NCI-H2081 treated with DMSO at 0.1 percent for 48 hours (cell line): ENCODE results near the gene ANKS4B.
"Not testable (repeated sequence)": the region's sequence is repeated elsewhere in the genome, so short reads cannot be mapped to it uniquely, and the experiment has no call there.

Experiments
- DNase-seq: peaks from one replicate; lab custom pipeline; 2025; lab: John Stamatoyannopoulos, UW

ANKS4B gene

GRCh38 chr16:21219551-21219950 lies 13.9 kb upstream of the ANKS4B start:
- DNase-seq = no peak

DNA sequence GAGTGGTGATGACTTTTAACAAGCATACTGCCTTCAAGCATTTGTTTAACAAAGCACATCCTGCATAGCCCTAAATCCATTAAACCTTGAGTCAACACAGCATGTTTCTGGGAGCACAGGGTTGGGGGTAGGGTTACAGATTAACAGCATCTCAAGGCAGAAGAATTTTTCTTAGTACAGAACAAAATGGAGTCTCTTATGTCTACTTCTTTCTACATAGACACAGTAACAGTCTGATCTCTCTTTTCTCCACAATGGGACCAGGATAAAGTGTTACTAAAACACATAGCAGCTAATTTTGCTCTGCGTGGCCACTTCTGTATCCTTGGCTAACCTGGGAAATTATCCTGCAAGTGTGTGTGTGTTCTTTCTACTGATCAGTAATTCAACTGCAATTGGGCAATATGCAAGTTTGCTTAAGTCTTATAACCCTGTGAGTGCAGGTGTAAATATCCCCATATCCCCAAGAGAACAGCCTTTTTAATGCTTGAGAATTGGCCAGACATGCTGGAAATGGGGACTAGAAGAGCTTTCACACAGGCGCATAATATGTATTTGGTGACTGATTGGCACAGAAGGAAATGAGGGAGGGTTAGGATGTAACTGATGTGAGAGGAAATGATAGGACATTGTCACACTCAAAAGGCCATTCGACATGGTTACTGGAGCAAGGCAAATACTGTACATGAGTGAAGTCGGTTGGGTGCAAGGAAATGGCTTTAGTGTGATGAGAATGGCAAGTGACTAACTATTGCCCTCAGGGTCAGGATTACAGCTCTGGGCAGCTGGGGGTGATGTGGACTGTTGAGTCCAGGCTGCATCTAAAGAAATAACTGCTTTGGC lies 10.8 kb upstream of the ANKS4B start:
- no peak for DNase-seq

DNA sequence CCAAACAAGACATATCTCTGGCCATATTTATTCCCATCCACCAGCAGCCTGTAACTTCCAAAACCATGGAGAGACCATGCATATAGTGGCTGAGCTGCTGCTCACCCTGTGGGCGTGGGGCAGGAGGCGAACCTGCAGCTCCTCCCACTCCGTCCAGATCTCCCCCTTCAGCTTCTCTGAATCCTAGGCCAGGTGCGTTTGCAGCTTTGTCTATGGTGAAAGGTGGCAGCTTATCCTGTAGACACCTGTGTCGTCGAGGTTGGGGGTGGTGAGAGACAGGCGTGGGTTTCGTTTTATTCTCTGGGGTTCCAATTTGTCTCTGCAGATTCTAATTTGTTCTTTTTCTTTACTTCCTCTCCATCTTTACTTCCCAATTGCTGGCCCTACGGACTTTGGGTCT lies 9.7 kb upstream of the ANKS4B start:
- DNase-seq = no peak

DNA sequence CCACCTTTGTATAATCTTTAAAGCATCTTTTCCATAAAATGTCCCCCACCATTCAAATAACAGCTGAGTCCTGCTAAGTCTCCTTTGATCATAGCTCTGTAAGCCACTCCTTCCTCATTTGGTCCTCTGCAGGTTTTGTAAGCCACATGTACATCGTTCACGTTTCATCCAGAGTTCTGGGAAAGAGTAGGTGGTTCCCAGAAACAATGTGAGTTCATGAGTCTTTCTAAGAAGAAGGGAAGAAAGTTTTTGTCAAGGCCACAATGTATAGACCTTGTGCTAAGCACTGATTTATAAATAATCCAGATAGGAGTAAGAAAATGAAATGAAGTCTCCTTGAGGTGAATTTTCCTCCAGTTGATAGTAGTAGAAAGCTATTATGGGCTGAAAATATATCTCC lies 8.7 kb upstream of the ANKS4B start:
- DNase-seq = no peak

GRCh38 chr16:21226749-21227148 lies 6.8 kb upstream of the ANKS4B start:
- no peak for DNase-seq

DNA sequence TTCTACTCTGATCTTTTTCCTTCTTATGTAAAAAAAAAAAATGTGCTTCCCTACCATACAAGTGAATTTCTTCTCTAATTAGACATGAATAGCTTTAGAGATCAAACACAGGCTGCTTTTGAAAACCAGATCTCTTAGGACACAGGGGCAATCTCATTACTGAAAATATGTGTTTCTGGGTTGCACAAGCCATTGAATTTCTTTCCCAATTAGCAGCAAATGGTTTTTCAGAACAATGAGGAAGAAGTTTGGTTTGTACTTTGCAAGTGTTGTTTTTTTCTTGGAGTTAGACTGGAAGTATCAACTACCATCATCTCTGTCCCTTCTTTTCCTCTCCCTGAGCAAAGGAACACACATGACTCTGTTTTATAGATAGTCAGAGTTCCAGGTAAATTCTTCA lies 5.6 kb upstream of the ANKS4B start:
- no peak for DNase-seq

DNA sequence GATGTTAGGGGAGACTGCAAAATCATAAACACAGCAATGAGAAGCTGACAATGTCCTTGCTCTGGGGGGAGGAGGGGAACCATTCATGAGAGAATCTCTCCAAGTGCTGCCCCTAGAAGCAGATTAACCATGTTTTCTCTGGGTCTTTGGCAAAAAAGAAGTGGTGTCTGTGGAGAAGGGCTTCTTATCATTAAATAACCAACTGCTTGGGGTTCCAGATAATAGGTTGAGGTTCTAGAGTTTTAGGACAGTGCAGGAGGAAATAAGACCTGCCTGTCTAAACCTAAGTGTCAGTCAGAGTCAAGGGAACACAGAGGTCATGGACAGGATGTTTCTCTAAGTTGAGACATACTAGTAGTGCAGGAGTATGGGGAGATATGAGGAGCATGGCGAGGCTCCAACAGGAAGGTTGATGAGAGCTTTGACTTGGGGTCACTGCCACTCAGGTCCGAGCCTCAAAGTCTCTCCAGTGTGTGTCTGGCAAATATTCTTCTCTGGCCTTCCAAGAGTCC lies 5.1 kb upstream of the ANKS4B start:
- no peak for DNase-seq

GRCh38 chr16:21233045-21233520 lies 416 bp upstream of the ANKS4B start:
- no peak for DNase-seq

DNA sequence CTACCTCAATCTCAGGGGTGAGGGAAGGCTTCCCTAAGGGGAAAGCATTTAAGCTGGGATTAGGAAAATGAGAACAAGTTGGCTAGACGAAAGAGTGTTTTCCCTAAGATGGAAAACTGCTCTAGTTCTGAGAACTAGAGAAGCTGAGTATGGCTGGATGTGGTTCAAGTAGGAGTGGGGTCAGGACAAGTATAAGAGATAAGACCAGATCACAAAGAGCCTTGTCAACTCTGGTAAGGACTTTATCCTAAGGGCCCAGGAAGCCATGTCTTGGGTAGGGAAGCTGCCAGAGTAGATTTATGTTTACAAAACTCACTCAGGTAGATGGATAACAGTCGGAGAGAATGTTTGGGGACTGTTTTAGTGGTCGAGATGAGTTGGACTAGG lies 1.7 kb downstream of the ANKS4B start:
- no peak for DNase-seq

- DNase-seq = no peak
Observed at GRCh38 chr16:21236831-21237230, 3.3 kb downstream of the ANKS4B start.

DNA sequence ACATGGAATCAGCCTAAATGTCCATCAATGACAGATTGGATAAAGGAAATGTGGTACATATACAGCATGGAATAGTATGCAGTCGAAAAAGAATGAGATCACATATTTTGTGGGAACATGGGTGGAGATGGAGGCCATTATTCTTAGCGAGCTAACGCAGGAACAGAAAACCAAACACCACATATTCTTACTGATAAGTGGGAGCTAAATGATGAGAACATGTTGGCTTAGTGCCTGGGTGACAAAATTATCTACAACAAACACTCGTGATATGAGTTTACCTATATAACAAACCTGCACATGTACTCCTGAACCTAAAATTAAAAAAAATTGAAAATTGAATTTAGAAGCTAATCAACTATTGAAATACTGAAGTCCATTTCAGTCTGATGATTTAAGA lies 6.1 kb downstream of the ANKS4B start:
- no peak for DNase-seq

- no peak for DNase-seq
Observed at GRCh38 chr16:21242756-21243155, 9.3 kb downstream of the ANKS4B start.

DNA sequence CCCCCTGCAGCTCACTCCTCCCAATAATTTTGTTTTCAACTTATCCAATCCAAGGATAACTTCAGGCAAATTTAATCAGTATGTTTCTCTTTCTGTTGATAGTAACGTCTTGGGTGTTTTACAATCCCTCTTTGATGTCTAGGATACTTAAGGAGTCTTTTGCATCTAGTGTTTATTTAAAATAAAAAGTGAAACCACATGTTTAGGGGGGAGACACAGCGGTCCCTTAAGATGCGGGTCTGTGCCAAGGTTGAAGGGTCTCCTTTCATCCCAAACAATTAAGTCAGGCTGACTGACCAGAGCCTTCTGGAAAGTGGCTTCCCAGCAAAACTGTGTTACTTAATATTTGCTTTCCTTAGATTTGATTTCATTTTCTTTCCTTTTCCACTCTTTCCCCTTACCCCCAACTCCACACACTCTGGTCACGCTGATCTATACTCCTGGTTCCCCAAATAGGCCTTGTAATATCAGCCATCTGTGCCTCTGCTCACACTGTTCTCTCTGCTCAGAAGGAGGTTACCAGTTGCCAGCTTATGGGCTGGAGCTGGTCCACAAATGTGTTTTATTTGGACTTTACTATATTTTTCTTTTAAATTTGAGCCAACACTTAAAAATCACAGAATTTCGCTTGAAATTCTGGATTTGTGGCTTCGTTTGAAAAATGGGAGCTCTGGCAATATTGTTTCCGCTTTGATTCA lies 11.2 kb downstream of the ANKS4B start:
- no peak for DNase-seq

GRCh38 chr16:21248179-21248578 lies 14.7 kb downstream of the ANKS4B start:
- DNase-seq = not testable (repeated sequence)

DNA sequence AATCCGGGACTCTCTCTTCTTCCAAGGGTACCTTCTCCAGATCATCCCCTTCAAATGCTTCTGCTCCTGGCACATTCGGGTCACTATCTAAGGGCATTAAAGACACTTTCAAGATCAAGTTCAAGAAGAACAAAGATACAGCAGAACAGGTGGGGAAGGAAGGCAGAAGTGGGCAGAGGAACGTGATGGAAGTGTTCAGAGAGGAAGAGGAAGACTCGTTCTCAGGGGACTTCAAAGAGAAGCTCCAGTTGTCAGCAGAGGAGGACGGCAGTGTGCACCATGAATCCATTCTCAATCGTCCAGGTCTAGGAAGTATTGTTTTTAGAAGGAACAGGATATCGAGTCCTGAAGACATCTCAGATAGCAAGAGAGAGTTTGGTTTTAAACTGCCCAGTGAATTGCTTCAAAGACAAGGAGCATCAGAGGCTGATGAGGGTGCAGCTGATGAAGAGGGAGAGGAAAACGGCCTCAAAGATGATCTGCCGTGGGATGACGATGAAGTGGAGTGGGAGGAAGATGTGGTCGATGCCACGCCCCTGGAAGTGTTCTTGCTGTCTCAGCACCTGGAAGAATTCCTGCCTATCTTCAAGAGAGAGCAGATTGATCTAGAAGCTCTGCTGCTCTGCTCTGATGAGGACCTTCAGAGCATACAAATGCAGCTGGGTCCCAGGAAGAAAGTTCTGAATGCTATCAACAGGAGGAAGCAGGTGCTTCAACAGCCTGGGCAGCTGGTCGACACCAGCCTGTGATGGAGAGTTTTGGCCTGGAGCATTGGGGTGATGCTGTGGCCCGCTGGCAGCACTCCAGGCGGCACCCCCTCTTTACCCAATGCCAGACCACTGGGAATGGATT lies 16.8 kb downstream of the ANKS4B start:
- no peak for DNase-seq

GRCh38 chr16:21253470-21253869 lies 20.0 kb downstream of the ANKS4B start:
- no peak for DNase-seq

GRCh38 chr16:21256636-21257035 lies 23.1 kb downstream of the ANKS4B start:
- no peak for DNase-seq

DNA sequence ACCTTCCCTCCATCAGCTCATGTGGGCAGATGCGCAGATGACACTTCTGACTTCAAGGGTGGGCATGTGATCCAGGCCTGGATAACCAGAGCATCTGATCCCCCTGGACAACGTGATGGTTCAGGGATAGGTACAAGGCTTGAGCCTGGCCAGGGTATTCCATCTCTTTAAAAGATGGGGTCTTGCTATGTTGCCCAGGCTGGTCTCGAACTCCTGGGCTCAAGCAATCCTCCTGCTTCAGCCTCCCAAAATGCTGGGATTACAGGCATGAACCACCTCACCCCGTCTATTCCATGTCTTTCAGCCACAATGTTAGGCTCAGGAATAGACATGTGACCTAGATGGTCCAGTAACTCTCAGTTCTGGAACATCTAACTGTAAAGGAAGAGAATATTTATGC lies 23.8 kb downstream of the ANKS4B start:
- no peak for DNase-seq

DNA sequence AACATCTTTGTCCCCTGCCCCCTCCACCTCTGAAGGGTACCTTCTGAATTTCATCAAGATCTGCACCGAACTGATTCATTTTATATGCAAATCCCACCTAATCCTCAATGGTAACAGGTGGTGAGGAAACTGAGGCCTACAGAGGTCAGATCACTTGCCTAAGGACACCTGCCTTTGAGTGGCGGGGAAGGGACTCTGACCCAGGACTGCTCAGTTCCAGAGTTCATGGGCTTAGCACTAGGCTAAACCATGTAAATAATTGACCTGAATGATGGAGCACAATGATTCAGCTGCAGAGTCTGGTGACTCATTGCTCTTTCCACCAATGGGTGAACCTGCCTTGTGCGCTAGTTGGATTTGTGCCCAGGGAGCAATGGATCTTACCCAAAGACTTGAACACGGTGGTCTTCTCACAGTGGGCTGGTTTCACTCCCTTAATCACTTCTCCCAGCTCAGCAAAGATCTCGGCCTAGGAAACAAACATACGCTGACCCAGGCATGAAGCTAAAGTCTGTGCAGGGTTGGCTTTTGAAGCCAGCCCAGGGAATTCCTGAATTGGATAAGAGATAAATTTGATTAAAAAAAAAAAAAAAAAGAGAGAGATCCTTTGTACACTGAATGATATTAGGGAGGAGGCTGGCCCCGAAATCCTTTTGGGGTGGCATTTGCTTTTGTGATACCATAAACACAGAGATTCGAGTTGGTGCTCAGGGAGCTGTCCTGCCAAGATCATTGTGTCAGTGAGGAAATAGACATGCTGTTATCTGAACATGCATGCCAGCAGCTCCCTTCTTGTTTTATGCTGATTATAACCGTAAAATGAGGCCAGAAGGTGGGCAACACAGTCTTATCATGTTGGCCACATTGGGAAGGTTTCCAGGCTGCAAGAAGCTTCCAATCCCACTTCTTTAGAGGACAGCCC lies 27.6 kb downstream of the ANKS4B start:
- no peak for DNase-seq

DNA sequence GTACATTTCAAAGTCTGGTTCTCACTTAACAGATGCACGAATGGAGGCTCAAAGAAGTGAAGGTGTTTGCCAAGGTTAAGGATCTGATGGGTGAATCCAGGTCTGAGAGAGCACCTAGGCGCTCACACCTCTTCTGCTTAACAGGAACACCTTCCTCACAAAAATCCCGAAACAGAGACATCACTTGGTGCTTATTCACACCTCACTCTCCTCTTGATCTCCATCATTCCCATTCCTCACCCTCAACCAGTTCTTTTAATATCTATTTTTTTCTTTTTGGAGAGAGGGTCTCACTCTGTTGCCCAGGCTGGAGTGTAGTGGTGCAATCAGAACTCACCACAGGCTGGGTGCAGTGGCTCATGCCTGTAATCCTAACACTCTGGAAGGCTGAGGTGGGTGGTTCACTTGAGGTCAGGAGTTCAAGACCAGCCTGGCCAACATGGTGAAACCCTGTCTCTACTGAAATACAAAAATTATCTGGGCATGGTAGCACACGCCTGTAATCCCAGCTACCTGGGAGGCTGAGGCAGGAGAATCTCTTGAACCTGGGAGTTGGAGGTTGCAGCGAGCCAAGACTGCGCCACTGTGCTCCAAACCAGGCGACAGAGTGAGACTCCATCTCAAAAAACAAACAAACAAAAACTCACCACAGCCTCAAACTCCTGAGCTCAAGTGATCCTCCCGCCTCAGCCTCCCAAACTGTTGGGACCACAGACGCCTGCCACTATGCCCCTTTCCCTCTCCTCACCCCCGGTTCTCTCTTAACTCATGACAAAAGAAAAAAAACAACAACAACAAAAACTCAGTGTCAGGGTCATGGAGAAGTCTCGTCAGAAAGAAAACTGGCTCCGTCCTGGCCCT lies 29.5 kb downstream of the ANKS4B start:
- no peak for DNase-seq
